Mesenchymal stem cell (in vitro differentiated cells and primary cell): ENCODE data around the gene CCDC172.

Source experiments
- DNase-seq: peaks from one replicate; pipeline ENCODE4 v3.0.0-alpha.2; 2013
- H2AFZ ChIP-seq: one replicate; pipeline ENCODE4 v1.6.1; 2013; ENCODE audit warnings: low read depth, mild to moderate bottlenecking, control low read depth, inconsistent platforms, low read length, moderate library complexity
- H2AK5ac ChIP-seq: 2 replicates; pipeline ENCODE4 v1.6.1; 2013; ENCODE audit warnings: low read length, moderate library complexity, mild to moderate bottlenecking, inconsistent platforms; ENCODE audit not compliant: severe bottlenecking
- H2BK120ac ChIP-seq: one replicate; pipeline ENCODE4 v1.6.1; 2013; ENCODE audit warnings: low read depth, mild to moderate bottlenecking, inconsistent platforms, low read length, moderate library complexity
- H2BK12ac ChIP-seq, 2 experiments: one replicate each; pipeline ENCODE4 v1.6.1; 2013; ENCODE audit warnings: inconsistent platforms in 2 of 2, low read length in 2 of 2, mild to moderate bottlenecking in 2 of 2, moderate library complexity in 2 of 2, control low read depth in 1 of 2
- H2BK15ac ChIP-seq: one replicate; pipeline ENCODE4 v1.6.1; 2013; ENCODE audit warnings: mild to moderate bottlenecking, low read depth, inconsistent platforms; ENCODE audit not compliant: poor library complexity, severe bottlenecking
- H2BK5ac ChIP-seq: 2 replicates; pipeline ENCODE4 v1.6.1; 2013; ENCODE audit warnings: low read depth, mild to moderate bottlenecking, low read length, control low read depth, inconsistent platforms; ENCODE audit not compliant: poor library complexity, severe bottlenecking
- H3K14ac ChIP-seq, 2 experiments: one replicate each; pipeline ENCODE4 v1.6.1; 2013; ENCODE audit warnings: inconsistent platforms in 2 of 2, low read length in 2 of 2, control low read depth in 1 of 2, mild to moderate bottlenecking in 1 of 2, moderate library complexity in 1 of 2
- H3K18ac ChIP-seq, 2 experiments: one replicate each; pipeline ENCODE4 v1.6.1; 2013; ENCODE audit warnings: inconsistent platforms in 2 of 2, low read length in 2 of 2, control low read depth in 1 of 2, low read depth in 1 of 2, mild to moderate bottlenecking in 1 of 2
- H3K23ac ChIP-seq, 2 experiments: one replicate each; pipeline ENCODE4 v1.6.1; 2013; ENCODE audit warnings: inconsistent platforms in 2 of 2, low read length in 2 of 2, mild to moderate bottlenecking in 2 of 2, moderate library complexity in 2 of 2, control low read depth in 1 of 2
- H3K27ac ChIP-seq: 2 replicates; pipeline ENCODE4 v1.5.1; 2013; ENCODE audit warnings: mild to moderate bottlenecking, moderate library complexity, low read length, control low read depth, inconsistent platforms; ENCODE audit not compliant: poor library complexity, severe bottlenecking
- H3K27me3 ChIP-seq, 2 experiments: 2 replicates each; pipeline versions ENCODE4 v1.6.1 to v1.7.0; 2013; ENCODE audit warnings: low read length in 2 of 2, mild to moderate bottlenecking in 2 of 2, moderate library complexity in 2 of 2, control low read depth in 1 of 2, inconsistent platforms in 1 of 2; ENCODE audit not compliant: control insufficient read depth in 1 of 2, insufficient read depth in 1 of 2
- H3K36me3 ChIP-seq, 2 experiments: 2 replicates each; pipeline versions ENCODE4 v1.6.1 to v1.7.0; 2013; ENCODE audit warnings: low read length in 2 of 2, control low read depth in 1 of 2, inconsistent platforms in 1 of 2, low read depth in 1 of 2, mild to moderate bottlenecking in 1 of 2; ENCODE audit not compliant: insufficient read depth in 2 of 2, control insufficient read depth in 1 of 2
- H3K4ac ChIP-seq, 2 experiments: one replicate each; pipeline ENCODE4 v1.6.1; 2013; ENCODE audit warnings: inconsistent platforms in 2 of 2, low read length in 2 of 2, mild to moderate bottlenecking in 2 of 2, moderate library complexity in 2 of 2, control low read depth in 1 of 2, low read depth in 1 of 2
- H3K4me1 ChIP-seq: 2 replicates; pipeline ENCODE4 v1.6.1; 2013; ENCODE audit warnings: low read depth, low read length, control low read depth; ENCODE audit not compliant: control insufficient read depth, insufficient read depth
- H3K4me2 ChIP-seq: 2 replicates; pipeline ENCODE4 v1.6.1; 2013; ENCODE audit warnings: low read length, mild to moderate bottlenecking, inconsistent platforms; ENCODE audit not compliant: poor library complexity, severe bottlenecking
- H3K4me3 ChIP-seq, 2 experiments: 2 replicates each; pipeline versions ENCODE4 v1.5.1 to v1.7.0; 2013; ENCODE audit warnings: low read length in 2 of 2, mild to moderate bottlenecking in 2 of 2, control low read depth in 1 of 2, low read depth in 1 of 2; ENCODE audit not compliant: insufficient read depth in 1 of 2
- H3K79me1 ChIP-seq: replicated peaks from 2 replicates; pipeline ENCODE4 v1.6.1; 2013; ENCODE audit warnings: mild to moderate bottlenecking, control low read depth, low read length, inconsistent platforms; ENCODE audit not compliant: poor library complexity, severe bottlenecking
- H3K9ac ChIP-seq: 2 replicates; pipeline ENCODE4 v1.7.0; 2013; ENCODE audit warnings: mild to moderate bottlenecking, low read length, moderate library complexity
- H3K9me3 ChIP-seq: 2 replicates; pipeline ENCODE4 v1.7.0; 2013; ENCODE audit warnings: mild to moderate bottlenecking, low read length; ENCODE audit not compliant: control insufficient read depth
- H4K8ac ChIP-seq: one replicate; pipeline ENCODE4 v1.6.1; 2013; ENCODE audit warnings: inconsistent platforms, mild to moderate bottlenecking, low read length, moderate library complexity
- H4K91ac ChIP-seq: one replicate; pipeline ENCODE4 v1.6.1; 2013; ENCODE audit warnings: mild to moderate bottlenecking, low read length, inconsistent platforms
- WGBS: methylation state at CpG from one replicate; pipeline ENCODE4 v1.1.7; 2013; ENCODE audit warnings: mixed read lengths; 5-methylcytosine and 5-hydroxymethylcytosine counted together

The CCDC172 gene

GRCh38 chr10:116403740-116404250 lies 79.5 kb downstream of the CCDC172 start:
- Histone ChIP-seq H2BK5ac (no peak overlapping the region), H3K4ac (no peak overlapping the region), H3K4me3 (no peak overlapping the region), H2BK120ac (no peak overlapping the region), H3K36me3 (no peaks in the 10 kb centered on the region), H4K91ac (no peak overlapping the region), H3K4me1 (no peaks in the 10 kb centered on the region), H2AK5ac (no peak overlapping the region), H3K79me1 (no peaks in the 10 kb centered on the region), H4K8ac (no peak overlapping the region), H3K27ac (no peak overlapping the region), H3K4me2 (no peak overlapping the region), H3K9me3 (no peaks in the 10 kb centered on the region), H2BK12ac (no peak overlapping the region), H2AFZ (no peak overlapping the region), H3K27me3 (no peaks in the 10 kb centered on the region), H3K14ac (no peak overlapping the region), H2BK15ac (no peak overlapping the region), H3K9ac (no peak overlapping the region), H3K18ac (no peak overlapping the region), H3K23ac (no peak overlapping the region)
- 91% methylated on average over 4 of the region's 6 CpGs for WGBS
- no peak for DNase-seq

- Histone ChIP-seq H3K9me3 (no peaks in the 10 kb centered on the region), H4K8ac (no peak overlapping the region), H3K4me2 (no peak overlapping the region), H3K27ac (no peak overlapping the region), H2BK120ac (no peak overlapping the region), H3K4ac (no peak overlapping the region), H2BK15ac (no peak overlapping the region), H2AFZ (no peak overlapping the region), H3K79me1 (no peaks in the 10 kb centered on the region), H3K4me3 (no peak overlapping the region), H3K36me3 (no peaks in the 10 kb centered on the region), H2AK5ac (no peak overlapping the region), H3K23ac (no peak overlapping the region), H3K18ac (no peak overlapping the region), H2BK5ac (no peak overlapping the region), H3K4me1 (no peaks in the 10 kb centered on the region), H3K9ac (no peak overlapping the region), H3K27me3 (no peaks in the 10 kb centered on the region), H2BK12ac (no peak overlapping the region), H3K14ac (no peak overlapping the region), H4K91ac (no peak overlapping the region)
- 74% methylated on average over 5 of the region's 7 CpGs for WGBS
- DNase-seq: no peak
These were observed 84.5 kb downstream of the CCDC172 start for GRCh38 chr10:116408719-116409118.

- H3K27me3 ChIP-seq: no peaks in the 10 kb centered on the region
- WGBS: 96% methylated on average over 4 of the region's 5 CpGs
- no peak overlapping the region for H3K4me3 ChIP-seq
- no peak overlapping the region for H3K27ac ChIP-seq
- no peak overlapping the region for H2AK5ac ChIP-seq
- H3K4me1 ChIP-seq: no peaks in the 10 kb centered on the region
- H3K23ac ChIP-seq: no peak overlapping the region
- H2BK5ac ChIP-seq: no peak overlapping the region
- H4K91ac ChIP-seq: no peak overlapping the region
- H3K4ac ChIP-seq: no peak overlapping the region
- no peaks in the 10 kb centered on the region for H3K36me3 ChIP-seq
- H4K8ac ChIP-seq: no peak overlapping the region
- no peak overlapping the region for H3K4me2 ChIP-seq
- H3K9me3 ChIP-seq: no peaks in the 10 kb centered on the region
- H3K79me1 ChIP-seq: no peaks in the 10 kb centered on the region
- H2BK12ac ChIP-seq: no peak overlapping the region
- H3K14ac ChIP-seq: no peak overlapping the region
- H3K18ac ChIP-seq: no peak overlapping the region
- H2BK15ac ChIP-seq: no peak overlapping the region
- no peak overlapping the region for H3K9ac ChIP-seq
- DNase-seq: no peak
- no peak overlapping the region for H2BK120ac ChIP-seq
- no peak overlapping the region for H2AFZ ChIP-seq
These were observed 86.1 kb downstream of the CCDC172 start for GRCh38 chr10:116410351-116410750.

DNA sequence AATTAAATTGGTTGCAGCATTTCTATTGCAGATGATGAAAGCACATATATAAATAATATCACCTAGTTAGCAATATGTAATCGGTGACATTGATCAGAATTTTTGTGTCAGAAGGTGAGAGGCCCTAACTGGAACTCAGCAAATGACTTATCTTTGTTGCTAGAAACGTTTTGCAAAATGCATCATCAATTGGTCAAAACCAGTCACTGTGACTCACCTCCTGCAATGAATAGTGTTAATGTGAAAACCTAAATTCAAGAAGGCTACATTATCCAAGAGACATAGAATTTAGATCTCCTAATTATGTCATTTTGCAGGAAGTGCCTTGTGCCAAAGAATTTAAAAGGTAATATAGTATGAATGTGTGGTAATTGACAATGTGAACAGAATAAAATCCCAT lies 93.6 kb downstream of the CCDC172 start:
- H3K9ac ChIP-seq: peak overlapping the region; percentile 78
- H3K4me1 ChIP-seq: no peaks in the 10 kb centered on the region
- 80% methylated on average over 1 of the region's 2 CpGs for WGBS
- H2BK120ac ChIP-seq: no peak overlapping the region
- H3K9me3 ChIP-seq: no peaks in the 10 kb centered on the region
- DNase-seq: no peak
- H3K4ac ChIP-seq: no peak overlapping the region
- no peak overlapping the region for H2BK12ac ChIP-seq
- no peak overlapping the region for H2AFZ ChIP-seq
- no peak overlapping the region for H3K4me3 ChIP-seq
- no peak overlapping the region for H2BK15ac ChIP-seq
- H3K27me3 ChIP-seq: no peaks in the 10 kb centered on the region
- no peak overlapping the region for H2AK5ac ChIP-seq
- H3K14ac ChIP-seq: no peak overlapping the region
- no peak overlapping the region for H3K27ac ChIP-seq
- H3K79me1 ChIP-seq: no peaks in the 10 kb centered on the region
- no peak overlapping the region for H3K23ac ChIP-seq
- no peak overlapping the region for H4K8ac ChIP-seq
- no peak overlapping the region for H3K4me2 ChIP-seq
- H4K91ac ChIP-seq: no peak overlapping the region
- H3K36me3 ChIP-seq: no peaks in the 10 kb centered on the region
- no peak overlapping the region for H3K18ac ChIP-seq
- H2BK5ac ChIP-seq: no peak overlapping the region
